SIG-M5 (cell line): ENCODE data around the gene APBB1.

Experiments used
- DNase-seq: peaks from one replicate; lab custom pipeline; 2025; lab: John Stamatoyannopoulos, UW

APBB1 gene

DNA sequence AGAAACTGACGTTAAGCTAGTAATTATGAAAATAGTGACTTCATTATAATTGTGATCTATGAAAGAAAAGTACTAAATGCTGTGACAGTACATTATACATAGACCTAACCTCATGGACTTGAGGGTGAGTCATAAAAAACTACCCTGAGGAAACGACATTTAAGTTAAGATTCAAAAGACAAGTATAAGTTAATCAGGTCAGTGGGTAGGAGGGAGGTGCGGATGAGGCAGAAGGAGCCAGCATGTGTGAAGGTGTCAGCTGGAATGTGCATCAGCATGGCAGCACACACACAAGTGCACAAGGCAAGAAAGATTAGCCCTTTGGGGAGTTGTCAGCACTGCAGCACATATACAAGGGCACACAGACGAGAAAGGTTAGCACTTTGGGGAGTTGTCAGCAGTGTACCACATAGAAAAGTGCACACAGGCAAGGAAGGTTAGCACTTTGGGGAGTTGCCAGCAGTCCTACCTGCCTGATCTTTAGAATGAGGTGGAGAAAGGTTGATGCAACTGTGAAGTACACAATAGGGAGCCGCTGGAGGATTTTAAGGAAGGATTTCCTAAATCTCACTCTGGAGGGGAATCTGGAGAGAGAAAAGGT lies 67.0 kb downstream of the APBB1 start:
- DNase-seq: no peak

- DNase-seq: no peak
These were observed 68.4 kb downstream of the APBB1 start for GRCh38 chr11:6350486-6350885.

DNA sequence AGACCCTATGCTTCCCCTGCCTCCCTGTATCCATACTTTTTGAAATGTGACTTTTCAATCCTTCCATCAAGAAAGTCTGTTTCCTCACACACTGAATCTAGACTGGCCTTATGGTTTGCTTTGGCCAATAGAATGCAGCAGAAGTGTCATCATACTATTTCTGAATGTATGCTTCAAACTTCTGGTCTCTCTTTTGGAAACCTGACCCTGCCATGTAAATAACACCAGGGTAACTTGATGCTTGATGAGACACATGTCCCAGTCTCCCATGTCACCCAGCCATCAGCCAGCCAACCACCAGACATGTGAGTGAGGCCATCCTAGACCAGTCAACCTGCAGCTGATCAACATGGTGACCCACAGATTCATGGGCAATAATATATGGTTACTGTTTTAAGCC lies 68.9 kb downstream of the APBB1 start:
- DNase-seq: no peak

DNA sequence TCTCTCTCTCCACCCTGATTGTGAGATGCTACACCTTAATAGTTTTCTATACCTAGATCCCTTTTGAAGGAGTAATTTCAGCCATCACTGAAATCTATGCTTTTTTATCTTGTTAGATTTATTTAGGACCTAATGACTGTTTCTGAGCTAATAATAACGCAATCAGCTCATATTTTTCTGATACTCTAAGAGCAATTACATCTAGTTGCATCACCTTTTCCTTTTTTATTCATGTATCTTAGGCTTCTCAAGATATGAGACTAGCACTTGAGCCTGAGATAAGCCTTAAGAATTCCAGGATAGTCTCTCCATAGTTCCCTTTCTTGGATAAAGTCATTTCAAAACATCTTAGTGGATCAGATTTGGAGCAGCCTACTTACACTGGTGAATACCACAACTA lies 73.5 kb downstream of the APBB1 start:
- DNase-seq: no peak
